Subcutaneous adipose tissue (tissue), 4 donors: Measurements from ENCODE around the gene SLC38A7. TPM values are rescaled to one million over a fixed set of nuclear protein-coding genes. Genes with fewer than 3 reads are reported as not detected.

Experiments used
- CTCF ChIP-seq: fragments of 450-650 bp; IDR thresholded peaks from one replicate; pipeline ENCODE4 v1.5.1; 2016; ENCODE audit warnings: low read depth, mild to moderate bottlenecking, control low read depth, antibody characterized with exemption, moderate library complexity
- total RNA-seq, 4 donors: library from RNA; depleted of rRNA; stranded (reverse); fragments of >200 nt; gene quantifications; one replicate each; pipeline ENCODE4 v1.1.0, GENCODE V29; 2016

SLC38A7 gene, protein sequence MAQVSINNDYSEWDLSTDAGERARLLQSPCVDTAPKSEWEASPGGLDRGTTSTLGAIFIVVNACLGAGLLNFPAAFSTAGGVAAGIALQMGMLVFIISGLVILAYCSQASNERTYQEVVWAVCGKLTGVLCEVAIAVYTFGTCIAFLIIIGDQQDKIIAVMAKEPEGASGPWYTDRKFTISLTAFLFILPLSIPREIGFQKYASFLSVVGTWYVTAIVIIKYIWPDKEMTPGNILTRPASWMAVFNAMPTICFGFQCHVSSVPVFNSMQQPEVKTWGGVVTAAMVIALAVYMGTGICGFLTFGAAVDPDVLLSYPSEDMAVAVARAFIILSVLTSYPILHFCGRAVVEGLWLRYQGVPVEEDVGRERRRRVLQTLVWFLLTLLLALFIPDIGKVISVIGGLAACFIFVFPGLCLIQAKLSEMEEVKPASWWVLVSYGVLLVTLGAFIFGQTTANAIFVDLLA
- 10 to 100 TPM in 3 of 4 donors, 1 to 10 TPM in 1; 6.4 to 22.8 (median 15.4) TPM for total RNA-seq

DNA sequence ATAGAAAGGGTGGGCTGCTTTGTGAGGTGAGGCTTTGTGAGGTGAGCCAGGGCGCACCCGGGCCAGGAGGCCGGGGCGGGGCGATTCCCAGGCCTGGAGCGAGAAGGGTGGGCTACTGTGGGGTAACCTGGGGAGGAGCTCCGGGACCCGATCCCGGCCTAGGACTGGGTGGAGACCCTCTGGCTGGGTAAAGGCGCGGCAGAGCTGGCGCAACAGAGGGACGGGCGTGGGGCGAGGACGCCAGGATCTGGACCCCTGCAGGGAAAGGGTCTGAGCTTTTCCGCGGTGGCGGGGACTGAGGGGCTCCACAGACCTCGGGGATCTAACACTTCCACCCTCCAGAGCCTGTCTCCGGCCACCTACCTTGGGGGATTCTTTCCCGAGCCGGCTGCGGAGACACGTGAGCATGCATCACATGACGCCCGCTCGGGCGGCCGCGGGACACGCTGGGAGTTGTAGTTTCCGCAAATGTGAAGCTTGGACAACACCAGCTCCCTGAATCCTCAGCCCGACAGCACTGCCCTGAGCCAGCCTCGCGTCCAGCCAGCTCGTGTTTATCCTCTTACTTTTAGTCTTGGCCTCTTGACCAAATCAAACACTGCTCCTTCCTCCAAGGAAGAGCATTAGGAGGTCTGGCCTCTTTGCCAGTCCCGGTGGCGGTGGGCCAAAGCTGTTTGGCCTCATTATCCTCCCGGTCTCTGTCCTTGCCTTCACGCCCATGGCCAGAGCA, at the start of gene SLC38A7:
Gene SLC38A7, minus strand, starts transcription at position 417 of the 730 bp plus-strand sequence. CDS start 4,644 bp downstream, outside the sequence.
- TF ChIP-seq CTCF = no peak

GRCh38 chr16:58733671-58734458, 49.3 kb upstream of the SLC38A7 start, which contains the start of gene GOT2:
TSS of gene GOT2 (minus strand) at chr16:58734316. CDS start at chr16:58734228, 88 bp downstream.
- TF ChIP-seq CTCF = no peak

DNA sequence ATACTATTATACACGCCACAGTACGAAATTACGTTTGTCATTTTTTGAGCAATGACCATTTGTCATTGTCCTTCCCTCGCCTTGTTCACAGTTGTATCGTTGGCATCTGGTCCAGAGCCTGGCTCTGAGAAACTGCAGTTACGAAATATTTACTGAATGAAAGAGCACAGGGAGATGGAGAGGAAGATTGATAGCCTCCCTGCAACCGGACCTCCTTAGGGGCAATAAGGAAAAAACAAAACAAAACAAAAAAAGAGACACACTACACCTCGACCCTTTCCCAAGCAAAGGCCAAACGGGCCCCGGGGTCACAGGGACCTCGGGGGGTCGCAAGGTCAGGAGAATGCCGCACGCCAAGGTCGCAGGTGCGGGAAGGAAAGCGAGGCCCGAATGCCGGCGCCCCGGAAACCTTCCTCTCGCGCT, 48.7 kb upstream of the SLC38A7 start:
- TF ChIP-seq CTCF = no peak

DNA sequence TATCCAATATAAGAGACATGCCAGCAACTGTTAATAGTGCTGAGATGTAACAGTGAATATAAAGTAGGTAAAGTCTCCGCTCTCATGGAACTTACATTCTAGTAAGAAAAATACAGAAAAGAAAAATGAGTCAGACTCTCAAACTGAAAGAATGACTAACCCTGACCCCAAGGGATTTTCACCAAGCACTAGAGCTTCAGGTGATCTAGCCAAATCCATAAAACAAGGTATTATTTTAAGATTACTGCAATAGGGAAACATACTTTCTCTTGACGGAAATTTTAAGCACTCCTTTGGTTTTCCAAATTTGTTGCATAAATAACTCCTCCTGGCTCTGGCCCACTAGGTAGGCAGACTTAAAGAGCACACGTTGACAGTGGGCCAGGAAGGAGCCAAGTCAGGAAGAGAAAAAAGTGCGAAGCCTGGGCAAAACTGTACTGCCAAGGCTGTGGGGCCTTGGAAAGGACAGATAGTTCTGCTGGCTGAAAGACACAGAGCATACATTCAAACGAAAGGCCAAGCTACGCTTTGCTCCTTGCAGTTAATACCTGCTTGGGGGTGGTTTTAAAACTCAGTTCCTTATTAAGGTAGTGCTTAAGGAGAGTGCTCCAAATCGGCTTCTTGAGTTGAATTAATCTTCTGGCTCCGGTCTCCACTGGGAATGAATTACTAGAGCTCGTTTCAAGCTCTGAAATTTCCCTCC, 48.1 kb upstream of the SLC38A7 start:
- no peak for TF ChIP-seq CTCF

- no peak for TF ChIP-seq CTCF
Measured at GRCh38 chr16:58730724-58731370, 46.3 kb upstream of the SLC38A7 start.

- no peak for TF ChIP-seq CTCF
Measured at GRCh38 chr16:58727796-58728568, 43.4 kb upstream of the SLC38A7 start.
